ENCODE measurements around the gene RICTOR.

RICTOR gene

GRCh38 chr5:38944282-38944681 lies 129.9 kb downstream of the RICTOR start:
- no peak overlapping the region for H3K27ac ChIP-seq
- TF ChIP-seq CTCF (conservative IDR thresholded peaks at IDR 0.05) (no peak), ZFX (IDR thresholded peaks at IDR 0.05) (no peak)

DNA sequence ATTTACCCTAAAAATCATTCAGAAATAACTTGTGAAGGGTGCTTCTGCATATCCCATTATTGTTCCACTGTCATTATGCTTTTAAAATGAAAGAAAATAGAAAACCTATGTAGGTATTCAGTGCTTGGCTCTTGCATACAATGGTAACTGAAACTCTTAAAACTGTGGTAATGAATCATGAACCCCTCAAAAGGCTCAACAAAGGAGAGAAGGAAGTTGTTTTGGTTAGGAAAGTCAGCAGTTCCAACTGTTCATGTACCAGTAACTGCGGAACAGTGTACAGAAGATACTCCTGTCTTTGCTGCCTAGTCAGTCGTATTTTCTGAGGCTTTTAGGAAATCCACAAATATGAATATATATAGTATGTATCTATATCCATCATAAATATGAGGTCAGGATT lies 132.3 kb downstream of the RICTOR start:
- no peak for TF ChIP-seq CTCF (conservative IDR thresholded peaks at IDR 0.05)
- TF ChIP-seq ZFX (IDR thresholded peaks at IDR 0.05): no peak
- no peak overlapping the region for H3K27ac ChIP-seq

DNA sequence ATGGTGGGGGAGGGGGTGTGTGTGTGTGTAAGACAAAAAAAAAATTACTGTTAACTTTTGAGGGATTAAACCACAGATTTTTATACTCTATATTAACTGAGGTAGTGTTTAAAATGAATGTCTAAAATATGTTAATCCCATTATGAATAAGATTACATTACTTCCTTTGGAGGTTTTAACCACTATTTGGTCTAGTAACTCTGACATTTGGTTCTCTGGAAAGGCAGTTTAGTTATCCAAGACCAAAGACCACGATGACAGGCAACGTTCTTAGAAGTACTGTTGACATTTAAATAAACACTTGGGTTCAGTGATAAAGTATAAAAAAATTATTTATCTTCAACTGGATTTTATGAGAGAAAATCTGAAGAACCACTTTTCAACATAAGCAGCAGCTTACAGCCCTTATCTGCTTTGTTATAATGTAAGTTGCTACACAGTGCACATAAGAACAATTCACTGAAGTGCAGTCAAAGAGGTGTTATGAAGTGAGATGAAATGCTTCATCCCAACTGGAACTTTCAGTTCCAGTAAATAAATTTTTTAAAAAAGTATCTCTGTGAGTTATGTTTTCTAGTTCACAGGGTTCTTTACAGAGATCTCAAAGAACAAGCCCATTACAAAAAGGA lies 133.9 kb downstream of the RICTOR start:
- H3K27ac ChIP-seq: no peak overlapping the region
- no peak for TF ChIP-seq ZFX (IDR thresholded peaks at IDR 0.05)
- TF ChIP-seq CTCF (conservative IDR thresholded peaks at IDR 0.05): no peak

DNA sequence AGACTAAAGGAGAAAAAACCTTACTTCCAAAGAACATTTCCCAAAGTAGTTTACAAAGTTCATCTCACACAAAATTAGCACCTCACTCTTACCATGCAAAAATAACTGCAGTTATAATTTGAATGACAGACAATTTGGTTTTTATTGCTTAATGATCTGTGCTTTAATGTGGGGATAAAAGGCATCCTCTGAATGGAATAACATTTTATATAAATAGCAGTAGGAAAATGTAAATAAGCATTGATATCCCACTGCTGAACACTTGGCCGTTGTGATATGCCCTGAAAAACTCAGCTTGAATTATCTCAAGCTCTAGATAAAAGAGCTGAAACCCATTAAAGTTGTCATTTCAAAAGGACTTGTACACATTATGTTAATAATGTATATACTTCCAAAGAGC lies 135.2 kb downstream of the RICTOR start:
- TF ChIP-seq ZFX (IDR thresholded peaks at IDR 0.05): no peak
- H3K27ac ChIP-seq: no peak overlapping the region

- H3K27ac ChIP-seq: no peak overlapping the region
- TF ChIP-seq ZFX (IDR thresholded peaks at IDR 0.05) (no peak), CTCF (conservative IDR thresholded peaks at IDR 0.05) (no peak)
Measured at GRCh38 chr5:38938424-38938823, 135.8 kb downstream of the RICTOR start.

- TF ChIP-seq ZFX (IDR thresholded peaks at IDR 0.05) (no peak), CTCF (conservative IDR thresholded peaks at IDR 0.05) (no peak)
- H3K27ac ChIP-seq: no peak overlapping the region
Measured at GRCh38 chr5:38936269-38936668, 137.9 kb downstream of the RICTOR start.

DNA sequence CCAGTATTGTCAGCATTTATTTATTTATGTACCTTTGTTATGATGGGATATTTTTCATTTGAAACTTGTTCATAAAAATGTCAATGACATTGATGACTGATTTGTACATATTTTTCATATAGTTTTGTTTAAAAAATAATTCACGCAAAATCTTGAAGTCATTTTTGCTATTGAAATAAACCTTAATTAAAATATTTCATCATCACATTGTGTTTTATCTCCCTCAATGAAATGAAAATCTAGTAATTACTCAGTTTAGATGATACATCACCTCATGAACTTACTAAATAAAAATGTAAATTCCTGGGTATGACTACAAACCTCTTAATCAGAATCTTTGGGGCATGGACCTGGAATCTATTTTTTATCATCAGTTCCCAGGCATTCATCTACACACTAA lies 138.8 kb downstream of the RICTOR start:
- TF ChIP-seq CTCF (conservative IDR thresholded peaks at IDR 0.05) (no peak), ZFX (IDR thresholded peaks at IDR 0.05) (no peak)
- no peak overlapping the region for H3K27ac ChIP-seq

- TF ChIP-seq ZFX (IDR thresholded peaks at IDR 0.05) (no peak), CTCF (conservative IDR thresholded peaks at IDR 0.05) (no peak)
Measured at GRCh38 chr5:38932854-38933408, 141.3 kb downstream of the RICTOR start.

More at GRCh38 chr5:38932854-38933408, 141.3 kb downstream of the RICTOR start:
- H3K27ac ChIP-seq: no peak overlapping the region

Measured in C4-2B (cell line).